ENCODE results near the gene HSP90AA1.

GRCh38 chr14:102058146-102058545 lies 28.7 kb downstream of the HSP90AA1 start:
- no peak for TF ChIP-seq RAD21 (IDR thresholded peaks at IDR 0.05; ENCODE audit: low read depth)
- TF ChIP-seq MAX (IDR thresholded peaks at IDR 0.05): no peak
- no peak for TF ChIP-seq TEAD4 (IDR thresholded peaks at IDR 0.05)
- TF ChIP-seq REST (IDR thresholded peaks at IDR 0.05; ENCODE audit: low read depth): no peak
- no peak for TF ChIP-seq TAF1 (IDR thresholded peaks at IDR 0.05; ENCODE audit: low read depth)
- TF ChIP-seq, protein P1, sequence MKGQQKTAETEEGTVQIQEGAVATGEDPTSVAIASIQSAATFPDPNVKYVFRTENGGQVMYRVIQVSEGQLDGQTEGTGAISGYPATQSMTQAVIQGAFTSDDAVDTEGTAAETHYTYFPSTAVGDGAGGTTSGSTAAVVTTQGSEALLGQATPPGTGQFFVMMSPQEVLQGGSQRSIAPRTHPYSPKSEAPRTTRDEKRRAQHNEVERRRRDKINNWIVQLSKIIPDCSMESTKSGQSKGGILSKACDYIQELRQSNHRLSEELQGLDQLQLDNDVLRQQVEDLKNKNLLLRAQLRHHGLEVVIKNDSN (IDR thresholded peaks at IDR 0.05): no peak
- no peak for TF ChIP-seq CEBPB (IDR thresholded peaks at IDR 0.05)
- no peak for TF ChIP-seq EP300 (IDR thresholded peaks at IDR 0.05; ENCODE audit: borderline replicate concordance)
